Lung (tissue), 12 donors: ENCODE data around the gene VPS41. TPM values are rescaled to one million over a fixed set of nuclear protein-coding genes. Genes with fewer than 3 reads are reported as not detected.

Experiments used
- ATAC-seq: fragments of 200-7000 bp; cut with Tn5 transposase; one replicate; pipeline ENCODE4 v1.9.1; 2020; ENCODE audit warnings: moderate number of reproducible peaks; ENCODE audit not compliant: insufficient read depth, low FRiP score
- DNase-seq, 3 donors: peaks; one replicate each; pipeline ENCODE4 v3.0.0-alpha.2; 2013 to 2017
- H3K27ac ChIP-seq, 2 donors: one replicate each; pipeline ENCODE4 v1.5.1; 2013; ENCODE audit warnings: mild to moderate bottlenecking in 2 of 2, moderate library complexity in 2 of 2, control low read depth in 1 of 2, inconsistent platforms in 1 of 2, low read depth in 1 of 2, low read length in 1 of 2
- H3K27me3 ChIP-seq, 3 donors: one replicate each; pipeline ENCODE4 v1.5.1; 2013; ENCODE audit warnings: low read length in 2 of 3; ENCODE audit not compliant: control insufficient read depth in 3 of 3, insufficient read depth in 3 of 3
- H3K36me3 ChIP-seq, 4 donors: one replicate each; pipeline ENCODE4 v1.5.1; 2013; ENCODE audit warnings: low read length in 4 of 4, mild to moderate bottlenecking in 1 of 4, moderate library complexity in 1 of 4; ENCODE audit not compliant: control insufficient read depth in 4 of 4, insufficient read depth in 4 of 4
- H3K4me1 ChIP-seq, 5 donors: one replicate each; pipeline ENCODE4 v1.5.1; 2013; ENCODE audit warnings: low read length in 5 of 5, mild to moderate bottlenecking in 2 of 5, moderate library complexity in 1 of 5; ENCODE audit not compliant: control insufficient read depth in 5 of 5, insufficient read depth in 5 of 5
- H3K4me3 ChIP-seq: one replicate; pipeline ENCODE4 v1.5.1; 2013; ENCODE audit warnings: mild to moderate bottlenecking, control low read depth, moderate library complexity
- H3K9ac ChIP-seq, 2 donors: one replicate each; pipeline ENCODE4 v1.5.1; 2013; ENCODE audit warnings: low read length in 2 of 2, control low read depth in 1 of 2; ENCODE audit not compliant: insufficient read depth in 1 of 2
- H3K9me3 ChIP-seq, 4 donors: one replicate each; pipeline ENCODE4 v1.5.1; 2013; ENCODE audit warnings: low read length in 3 of 4, mild to moderate bottlenecking in 1 of 4, moderate library complexity in 1 of 4; ENCODE audit not compliant: control insufficient read depth in 4 of 4, insufficient read depth in 3 of 4
- WGBS, 2 donors: extraction: QIAGEN DNeasy Blood & Tissue Kit; methylation state at CpG; one replicate each; pipeline ENCODE4 v1.1.7; 2013; 5-methylcytosine and 5-hydroxymethylcytosine counted together
- polyA plus RNA-seq, 2 donors: library from polyadenylated mRNA; stranded (reverse); fragments of 200-250 nt; gene quantifications; one replicate each; pipeline ENCODE4 v1.2.1, GENCODE V29; 2013
- total RNA-seq, 2 donors: library from RNA; depleted of rRNA in 1 of 2; stranded (reverse); fragments of >200 nt in 1 of 2; gene quantifications; one replicate each; pipeline ENCODE4 v1.2.1, GENCODE V29; 2014 to 2021
- TF ChIP-seq, protein P1 (sequence below): IDR thresholded peaks from 2 replicates; pipeline ENCODE4 v1.5.1; 2012; ENCODE audit warnings: mild to moderate bottlenecking; ENCODE audit errors: control extremely low read depth, extremely low read depth
- donor health status: control.
- donor health status: control.
- donor health status: Bipolar disorder and iron deficiency.
- donor health status: healthy.
- donor health status: DM: yes; HTN: yes; CAD: no.

VPS41 gene
- total and polyA plus RNA-seq, 4 donors = 13.8 to 88.6 (median 48.1) TPM

GRCh38 chr7:38905056-38905759 is 3.8 kb downstream of the VPS41 start:
- DNase-seq (no peak), ATAC-seq (no peak)
- TF ChIP-seq, protein P1, sequence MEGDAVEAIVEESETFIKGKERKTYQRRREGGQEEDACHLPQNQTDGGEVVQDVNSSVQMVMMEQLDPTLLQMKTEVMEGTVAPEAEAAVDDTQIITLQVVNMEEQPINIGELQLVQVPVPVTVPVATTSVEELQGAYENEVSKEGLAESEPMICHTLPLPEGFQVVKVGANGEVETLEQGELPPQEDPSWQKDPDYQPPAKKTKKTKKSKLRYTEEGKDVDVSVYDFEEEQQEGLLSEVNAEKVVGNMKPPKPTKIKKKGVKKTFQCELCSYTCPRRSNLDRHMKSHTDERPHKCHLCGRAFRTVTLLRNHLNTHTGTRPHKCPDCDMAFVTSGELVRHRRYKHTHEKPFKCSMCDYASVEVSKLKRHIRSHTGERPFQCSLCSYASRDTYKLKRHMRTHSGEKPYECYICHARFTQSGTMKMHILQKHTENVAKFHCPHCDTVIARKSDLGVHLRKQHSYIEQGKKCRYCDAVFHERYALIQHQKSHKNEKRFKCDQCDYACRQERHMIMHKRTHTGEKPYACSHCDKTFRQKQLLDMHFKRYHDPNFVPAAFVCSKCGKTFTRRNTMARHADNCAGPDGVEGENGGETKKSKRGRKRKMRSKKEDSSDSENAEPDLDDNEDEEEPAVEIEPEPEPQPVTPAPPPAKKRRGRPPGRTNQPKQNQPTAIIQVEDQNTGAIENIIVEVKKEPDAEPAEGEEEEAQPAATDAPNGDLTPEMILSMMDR = no peak
- 77 to 80% methylated on average over 3 of the region's 3 CpGs for WGBS, 2 donors
- Histone ChIP-seq H3K27ac (no peak overlapping the region), H3K4me1 (peaks cover 0 to 9% (median 5%) of the 10 kb centered on the region in 5 donors), H3K27me3 (no peaks in the 10 kb centered on the region), H3K36me3 (no peaks in the 10 kb centered on the region), H3K9me3 (no peaks in the 10 kb centered on the region), H3K4me3 (no peak overlapping the region), H3K9ac (no peak overlapping the region)

DNA sequence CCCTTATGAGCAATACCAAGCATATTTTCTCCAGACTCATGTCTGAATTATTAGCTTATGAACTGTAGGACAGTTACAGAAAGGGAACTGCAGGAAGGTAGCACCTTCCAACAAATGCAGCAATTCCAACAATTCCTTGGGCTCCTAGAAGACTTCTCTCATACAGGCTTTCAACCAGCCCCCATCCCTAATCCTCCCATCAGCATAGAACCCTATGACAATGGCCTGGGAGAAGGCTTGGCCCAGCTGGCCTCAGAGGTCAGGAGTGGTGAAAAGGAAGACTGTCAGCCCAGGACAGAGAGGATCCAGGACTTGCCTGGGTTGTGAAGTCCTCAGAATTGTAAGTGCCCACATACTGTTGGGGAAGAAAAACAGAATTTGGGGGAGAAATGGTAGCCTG is 5.9 kb downstream of the VPS41 start:
- H3K27me3 ChIP-seq = no peaks in the 10 kb centered on the region
- no peak overlapping the region for H3K27ac ChIP-seq
- no peak overlapping the region for H3K4me3 ChIP-seq
- H3K9me3 ChIP-seq = no peaks in the 10 kb centered on the region
- no peak overlapping the region for H3K9ac ChIP-seq
- DNase-seq (no peak), ATAC-seq (no peak)
- H3K4me1 ChIP-seq = peaks cover 0 to 9% (median under 1%) of the 10 kb centered on the region in 5 donors
- TF ChIP-seq, protein P1 = no peak
- no peaks in the 10 kb centered on the region for H3K36me3 ChIP-seq

GRCh38 chr7:38902449-38902848 is 6.5 kb downstream of the VPS41 start:
- H3K4me3 ChIP-seq = no peak overlapping the region
- no peak overlapping the region for H3K27ac ChIP-seq
- WGBS, 2 donors = 92 to 97% methylated on average over 2 of the region's 2 CpGs
- H3K4me1 ChIP-seq = peaks cover 0 to 9% (median 0%) of the 10 kb centered on the region in 5 donors
- no peak for ATAC-seq
- no peaks in the 10 kb centered on the region for H3K9me3 ChIP-seq
- H3K9ac ChIP-seq = no peak overlapping the region
- DNase-seq = no peak
- H3K36me3 ChIP-seq = peaks cover 0 to 1% (median 0%) of the 10 kb centered on the region in 4 donors
- TF ChIP-seq, protein P1 = no peak
- no peaks in the 10 kb centered on the region for H3K27me3 ChIP-seq
